Gastrocnemius medialis (tissue), 4 donors: ENCODE measurements around the gene CUL9. TPM values are rescaled to one million over a fixed set of nuclear protein-coding genes. Genes with fewer than 3 reads are reported as not detected.

Experiments used
- ATAC-seq, 2 donors: fragments of 150-250 bp; one replicate each; pipeline ENCODE4 v1.9.1; 2016
- DNase-seq, 2 donors: peaks; one replicate each; pipeline ENCODE4 v3.0.0-alpha.2; 2019
- H3K27ac ChIP-seq, 4 donors: fragments of 200-600 bp; sonication (generic); 1 replicate in 1 of 4; 2 replicates in 3 of 4; pipeline ENCODE4 v1.5.1; 2016 to 2018; ENCODE audit warnings: mild to moderate bottlenecking in 2 of 4, moderate library complexity in 1 of 4
- H3K27me3 ChIP-seq, 3 donors: fragments of 200-600 bp; sonication (generic) in 2 of 3; 1 replicate in 1 of 3; 2 replicates in 2 of 3; pipeline versions ENCODE4 v1.5.1 to v1.6.0; 2016 to 2019; ENCODE audit warnings: mild to moderate bottlenecking in 1 of 3, moderate library complexity in 1 of 3
- H3K36me3 ChIP-seq, 2 donors: fragments of 200-600 bp; sonication (generic) in 1 of 2; one replicate each; pipeline ENCODE4 v1.5.1; 2017 to 2018
- H3K4me1 ChIP-seq, 2 donors: fragments of 200-600 bp; sonication (generic) in 1 of 2; one replicate each; pipeline ENCODE4 v1.5.1; 2016 to 2017; ENCODE audit warnings: mild to moderate bottlenecking in 2 of 2
- H3K4me3 ChIP-seq, 4 donors: fragments of 200-600 bp; sonication (generic) in 3 of 4; 1 replicate in 1 of 4; 2 replicates in 3 of 4; pipeline ENCODE4 v1.5.1; 2016 to 2019; ENCODE audit warnings: mild to moderate bottlenecking in 2 of 4
- H3K9me3 ChIP-seq, 3 donors: fragments of 200-600 bp; sonication (generic) in 2 of 3; 1 replicate in 1 of 3; 2 replicates in 2 of 3; pipeline ENCODE4 v1.5.1; 2016 to 2019
- CTCF ChIP-seq, 5 experiments: fragments of 450-650 bp in 3 of 5; fragments of 200-600 bp in 2 of 5; sonication (generic) in 2 of 5; IDR thresholded peaks in 4 of 5; conservative IDR thresholded peaks in 1 of 5; 1 replicate in 4 of 5; 2 replicates in 1 of 5; pipeline ENCODE4 v1.5.1; 2016 to 2019; ENCODE audit warnings: antibody characterized with exemption in 5 of 5, mild to moderate bottlenecking in 3 of 5, moderate library complexity in 3 of 5
- POLR2A ChIP-seq, 2 donors: fragments of 450-650 bp; IDR thresholded peaks; one replicate each; pipeline ENCODE4 v1.6.1; 2017; ENCODE audit warnings: antibody characterized with exemption in 2 of 2, mild to moderate bottlenecking in 2 of 2, moderate library complexity in 2 of 2
- in situ Hi-C, 4 donors: fragments of 200-750 bp; cut with MboI; loops; one replicate each; pipeline versions ENCODE4 v1.15.0 to v1.8.0; 2017; ENCODE audit warnings: low sequenced_read_pairs in 4 of 4
- intact Hi-C: fragments of 100-400 bp; cut with DNase I; formaldehyde crosslinking; loops from one replicate; pipeline ENCODE4 v1.15.1; 2023; ENCODE audit warnings: low total_unique reads
- total RNA-seq, 4 donors: library from RNA; depleted of rRNA; stranded (reverse); fragments of >200 nt; gene quantifications; one replicate each; pipeline versions ENCODE4 v1.1.0 to v1.2.3, GENCODE V29; 2016

The CUL9 gene
- total RNA-seq, 4 donors from 2014 or later: 5.3 to 20.1 (median 7.1) TPM

GRCh38 chr6:43257367-43258145, 75.6 kb downstream of the CUL9 start:
- Histone ChIP-seq H3K36me3 (no peaks in the 10 kb centered on the region), H3K27me3 (peaks cover 0 to 9% (median 0%) of the 10 kb centered on the region in 3 donors), H3K27ac (no peak overlapping the region), H3K4me1 (no peaks in the 10 kb centered on the region), H3K4me3 (no peak overlapping the region), H3K9me3 (no peaks in the 10 kb centered on the region)
- intact Hi-C loops: no loop called here
- in situ Hi-C loops: no loop called here
- DNase-seq (no peak), ATAC-seq (no peak)
- TF ChIP-seq POLR2A (IDR thresholded peaks at IDR 0.05) (no peak), CTCF (IDR thresholded peaks at IDR 0.05 in 4 of 5, conservative IDR thresholded peaks at IDR 0.05 in 1 of 5) (no peak)

- intact Hi-C loops: no loop called here
- Histone ChIP-seq H3K9me3 (no peaks in the 10 kb centered on the region), H3K4me1 (no peaks in the 10 kb centered on the region), H3K4me3 (no peak overlapping the region), H3K27me3 (peaks cover 0 to 4% (median 0%) of the 10 kb centered on the region in 3 donors), H3K27ac (no peak overlapping the region), H3K36me3 (no peaks in the 10 kb centered on the region)
- DNase-seq (no peak), ATAC-seq (no peak)
- in situ Hi-C loops: no loop called here
- TF ChIP-seq CTCF (IDR thresholded peaks at IDR 0.05 in 4 of 5, conservative IDR thresholded peaks at IDR 0.05 in 1 of 5) (no peak), POLR2A (IDR thresholded peaks at IDR 0.05) (no peak)
Observed at GRCh38 chr6:43258180-43258579, 76.2 kb downstream of the CUL9 start.

GRCh38 chr6:43258807-43259686, 77.1 kb downstream of the CUL9 start:
- Histone ChIP-seq H3K9me3 (no peaks in the 10 kb centered on the region), H3K4me1 (no peaks in the 10 kb centered on the region), H3K36me3 (no peaks in the 10 kb centered on the region), H3K4me3 (no peak overlapping the region), H3K27ac (no peak overlapping the region), H3K27me3 (no peaks in the 10 kb centered on the region)
- intact Hi-C loops (no loop called here), in situ Hi-C loops (no loop called here)
- DNase-seq (no peak), ATAC-seq (no peak)
- TF ChIP-seq CTCF (IDR thresholded peaks at IDR 0.05 in 4 of 5, conservative IDR thresholded peaks at IDR 0.05 in 1 of 5): no peak

GRCh38 chr6:43260791-43261190, 78.8 kb downstream of the CUL9 start:
- intact Hi-C loops: no loop called here
- in situ Hi-C loops: no loop called here
- TF ChIP-seq CTCF (IDR thresholded peaks at IDR 0.05 in 4 of 5, conservative IDR thresholded peaks at IDR 0.05 in 1 of 5): no peak
- no peak for TF ChIP-seq POLR2A (IDR thresholded peaks at IDR 0.05)
- DNase-seq (no peak), ATAC-seq (no peak)
- Histone ChIP-seq H3K9me3 (no peaks in the 10 kb centered on the region), H3K4me3 (no peak overlapping the region), H3K4me1 (no peaks in the 10 kb centered on the region), H3K27me3 (no peaks in the 10 kb centered on the region), H3K36me3 (no peaks in the 10 kb centered on the region), H3K27ac (no peak overlapping the region)
